Suppressor macrophage treated with lipopolysaccharide for 4 hours (primary cell): Measurements from ENCODE around the gene CHURC1.
"Not testable (repeated sequence)": the region's sequence is repeated elsewhere in the genome, so short reads cannot be mapped to it uniquely, and the experiment has no call there.

Experiments
- DNase-seq: peaks from one replicate; pipeline ENCODE4 v3.0.0-alpha.2; 2020

Gene CHURC1

DNA sequence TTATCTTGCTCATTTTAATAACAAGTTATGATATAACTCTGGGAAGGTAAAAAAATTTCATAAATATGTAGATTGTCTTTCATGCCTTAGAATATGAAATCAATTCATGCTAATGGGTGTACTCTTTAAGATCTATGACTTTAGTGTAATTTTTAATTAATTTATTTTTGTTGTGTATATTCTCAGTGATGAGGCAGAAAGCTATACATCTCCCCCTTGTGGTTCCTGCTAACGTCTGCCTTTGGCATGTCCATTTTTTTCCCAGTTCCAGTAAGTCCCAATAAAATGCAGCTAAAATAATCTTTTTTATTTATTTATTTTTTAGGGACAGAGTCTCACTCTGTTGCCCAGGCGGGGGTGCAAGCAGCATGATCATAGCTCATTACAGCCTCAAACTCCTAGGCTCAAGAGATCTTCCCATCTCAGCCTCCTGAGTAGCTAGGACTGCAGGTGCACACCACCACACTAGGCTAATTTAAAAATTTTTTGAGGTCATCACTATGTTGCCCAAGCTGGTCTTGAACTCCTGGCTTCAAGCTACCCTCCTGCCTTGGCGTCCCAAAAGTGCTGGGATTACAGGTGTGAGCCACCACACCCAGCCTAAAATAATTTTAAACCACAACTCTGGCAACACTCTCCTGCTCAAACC, 3.3 kb upstream of the CHURC1 start:
- DNase-seq, result peak; percentile 28

DNA sequence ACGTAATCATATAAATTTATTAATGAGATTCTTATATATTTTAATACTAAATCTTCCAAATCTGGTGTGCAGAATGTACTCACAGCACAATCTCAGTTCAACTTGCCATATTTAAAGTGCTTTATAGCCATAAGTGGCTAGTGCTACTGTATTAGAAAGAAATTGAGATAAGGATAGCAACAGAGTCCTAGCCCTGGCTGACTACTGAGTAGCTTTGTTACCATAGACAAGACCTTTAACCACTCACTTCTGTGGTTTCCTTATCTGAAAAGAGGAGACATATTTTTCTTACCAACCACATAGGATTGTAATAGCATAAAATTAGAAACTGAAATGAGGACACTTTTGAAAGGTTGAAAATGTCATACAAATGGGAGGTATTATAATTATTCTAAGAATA, 2.0 kb upstream of the CHURC1 start:
- DNase-seq, result no peak

DNA sequence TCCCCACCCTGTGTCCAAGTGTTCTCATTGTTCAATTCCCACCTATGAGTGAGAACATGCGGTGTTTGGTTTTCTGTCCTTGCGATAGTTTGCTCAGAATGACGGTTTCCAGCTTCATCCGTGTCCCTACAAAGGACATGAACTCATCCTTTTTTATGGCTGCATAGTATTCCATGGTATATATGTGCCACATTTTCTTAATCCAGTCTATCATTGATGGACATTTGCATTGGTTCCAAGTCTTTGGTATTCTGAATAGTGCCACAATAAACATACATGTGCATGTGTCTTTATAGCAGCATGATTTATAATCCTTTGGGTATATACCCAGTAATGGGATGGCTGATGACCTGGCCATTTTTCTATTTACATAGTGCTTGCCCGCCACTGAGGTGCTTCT, 778 bp upstream of the CHURC1 start:
- DNase-seq, result not testable (repeated sequence)

DNA sequence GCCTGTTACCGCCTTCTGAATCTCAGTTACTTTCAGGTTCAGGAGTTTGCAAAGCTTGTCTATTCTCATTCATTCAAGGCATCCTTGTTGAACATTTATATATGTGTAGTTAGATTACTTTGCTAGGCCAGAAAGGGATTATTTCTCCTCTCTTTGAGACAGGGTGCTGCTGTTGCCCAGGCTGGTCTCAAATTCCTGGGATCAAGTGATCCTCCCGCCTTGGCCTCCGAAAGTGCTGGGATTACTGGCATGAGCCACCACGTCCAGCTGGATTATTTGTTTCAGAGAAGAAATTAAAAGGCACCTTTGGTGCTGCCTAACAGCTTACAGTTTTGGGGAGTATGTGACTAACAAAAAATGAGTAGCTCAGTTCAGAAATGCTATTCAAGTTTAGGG, 772 bp downstream of the CHURC1 start:
- DNase-seq, result no peak

DNA sequence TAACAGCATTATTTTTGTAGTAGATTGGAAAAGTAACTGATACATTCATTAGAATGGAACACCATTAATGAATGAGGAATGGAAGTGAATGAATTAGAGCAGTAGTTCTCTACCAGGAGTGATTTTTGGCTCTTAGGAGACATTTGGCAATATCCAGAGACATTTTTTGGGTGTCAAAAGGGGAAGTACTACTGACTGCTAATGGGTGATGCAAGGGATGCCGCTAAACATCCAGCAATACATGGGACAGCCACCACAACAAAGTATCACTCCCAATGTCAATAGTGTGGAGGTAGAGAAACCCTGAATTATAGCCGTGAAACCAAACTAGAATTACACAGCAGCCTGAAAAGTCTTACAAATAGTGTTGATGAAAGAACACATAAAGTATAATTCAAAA, 1.5 kb downstream of the CHURC1 start:
- peak; percentile 79 for DNase-seq

DNA sequence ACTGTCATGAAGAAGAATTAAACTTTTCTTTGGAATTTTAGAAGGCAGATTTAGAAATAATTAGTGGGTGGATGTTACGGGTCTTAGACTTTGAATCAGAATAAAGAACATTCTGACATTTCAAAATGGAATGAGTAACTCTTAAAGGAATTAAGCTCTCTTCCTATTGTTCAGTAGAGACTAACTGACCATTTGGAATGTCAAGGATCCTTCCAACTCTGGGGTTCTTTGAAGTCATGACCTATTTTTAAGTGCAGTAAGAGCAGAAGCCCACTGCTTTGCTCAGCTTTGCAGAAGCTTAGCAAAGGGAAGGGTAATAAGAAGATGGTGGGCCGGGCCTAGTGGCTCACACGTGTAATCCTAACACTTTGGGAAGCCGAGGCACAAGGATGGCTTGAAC, 4.0 kb downstream of the CHURC1 start:
- DNase-seq, result no peak

DNA sequence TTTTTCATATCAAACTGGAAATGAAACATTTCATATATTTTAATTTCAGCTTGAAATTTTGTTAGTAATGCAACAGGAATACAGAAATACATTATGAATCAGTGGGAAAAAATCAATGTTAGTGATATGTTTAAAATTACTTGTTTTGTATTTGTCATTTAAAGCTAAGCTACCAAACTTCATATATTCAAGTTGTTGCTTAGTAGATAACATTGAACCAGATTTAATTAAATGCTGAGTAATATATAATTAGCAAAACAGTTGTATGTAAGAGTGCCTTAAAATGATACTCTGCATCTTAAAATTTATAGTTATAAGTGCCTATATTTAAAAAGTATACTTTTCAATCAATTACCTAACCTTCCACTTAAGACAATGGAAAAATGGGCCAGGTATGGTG, 5.0 kb downstream of the CHURC1 start:
- no peak for DNase-seq

DNA sequence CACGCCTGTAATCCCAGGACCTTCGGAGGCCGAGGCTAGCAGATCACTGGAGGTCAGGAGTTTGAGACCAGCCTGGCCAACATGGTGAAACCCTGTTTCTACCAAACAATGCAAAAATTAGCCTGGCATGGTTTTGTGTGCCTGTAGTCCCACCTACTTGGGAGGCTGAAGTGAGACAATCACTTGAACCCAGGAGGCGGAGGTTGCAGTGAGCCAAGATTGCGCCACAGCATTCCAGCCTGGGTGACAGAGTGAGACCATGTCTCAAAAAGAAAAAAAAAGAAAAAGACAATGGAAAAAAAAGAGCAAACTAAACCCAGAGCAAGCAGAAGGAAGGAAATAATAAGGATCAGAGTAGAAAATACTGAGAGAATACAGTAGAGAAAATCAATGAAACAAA, 5.4 kb downstream of the CHURC1 start:
- DNase-seq, result no peak

DNA sequence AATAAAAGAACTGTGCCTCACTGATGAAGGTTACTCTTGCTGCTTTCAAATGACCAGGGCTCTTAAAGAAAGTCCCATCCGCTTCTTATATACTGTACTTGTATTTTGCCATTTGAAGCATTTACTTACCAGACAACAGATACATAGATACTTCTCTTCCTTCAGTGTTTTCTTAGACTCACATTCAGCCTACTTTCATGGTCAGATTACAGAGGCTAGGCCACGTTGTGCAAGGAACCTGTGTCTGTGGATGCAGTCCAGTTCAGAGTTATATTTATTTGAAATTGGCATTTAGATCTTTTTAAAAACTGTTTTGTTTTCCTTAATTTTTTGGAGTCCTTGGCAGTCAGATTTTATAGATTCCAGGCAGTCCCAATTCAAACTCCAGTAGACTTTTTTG, 6.2 kb downstream of the CHURC1 start:
- no peak for DNase-seq

DNA sequence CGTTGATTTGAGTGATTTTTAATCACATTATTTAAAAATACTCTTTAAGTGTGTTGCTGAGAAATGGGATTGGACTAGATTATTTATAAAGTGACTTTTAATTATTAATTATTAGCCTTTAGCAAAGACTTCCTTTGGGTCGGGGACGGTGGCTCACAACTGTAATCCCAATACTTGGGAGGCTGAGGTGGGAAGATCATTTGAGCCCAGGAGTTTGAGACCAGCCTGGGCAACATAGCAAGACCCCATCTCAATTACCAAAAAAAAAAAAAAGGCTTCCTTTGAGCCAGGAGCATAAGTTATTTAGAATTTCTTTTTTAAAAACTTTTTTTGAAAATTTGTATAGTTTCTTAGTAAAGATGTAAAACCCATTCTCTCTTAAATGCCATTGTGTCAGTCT, 8.8 kb downstream of the CHURC1 start:
- DNase-seq, result no peak

DNA sequence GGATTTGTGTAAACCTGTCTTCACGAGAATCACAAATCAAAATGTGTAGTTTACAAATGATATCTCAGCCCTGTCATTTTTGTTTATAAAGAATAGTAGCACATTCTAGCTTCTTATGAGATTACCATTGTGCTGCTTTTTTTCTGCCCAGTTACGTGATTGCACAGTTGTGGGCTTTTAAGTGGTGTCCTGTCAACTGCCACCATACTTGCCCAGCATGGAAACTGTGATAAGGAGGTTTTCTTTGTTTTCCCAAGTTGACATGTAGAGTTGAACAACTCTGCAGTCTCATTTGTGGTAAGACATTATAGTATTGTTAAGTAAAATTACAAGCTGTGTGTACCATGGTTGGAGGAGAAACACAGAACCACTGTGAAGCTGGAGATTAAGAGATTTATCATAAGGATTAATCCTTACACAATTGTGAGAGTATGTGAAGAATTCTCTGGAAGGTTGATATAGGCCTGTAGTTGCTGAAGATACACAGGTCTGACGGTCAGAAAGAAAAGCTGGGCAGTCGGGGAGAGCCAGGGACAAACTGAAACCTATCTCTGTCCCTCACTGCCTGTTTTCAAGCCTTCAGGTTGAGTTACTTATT, 12.2 kb downstream of the CHURC1 start:
- DNase-seq, result no peak

DNA sequence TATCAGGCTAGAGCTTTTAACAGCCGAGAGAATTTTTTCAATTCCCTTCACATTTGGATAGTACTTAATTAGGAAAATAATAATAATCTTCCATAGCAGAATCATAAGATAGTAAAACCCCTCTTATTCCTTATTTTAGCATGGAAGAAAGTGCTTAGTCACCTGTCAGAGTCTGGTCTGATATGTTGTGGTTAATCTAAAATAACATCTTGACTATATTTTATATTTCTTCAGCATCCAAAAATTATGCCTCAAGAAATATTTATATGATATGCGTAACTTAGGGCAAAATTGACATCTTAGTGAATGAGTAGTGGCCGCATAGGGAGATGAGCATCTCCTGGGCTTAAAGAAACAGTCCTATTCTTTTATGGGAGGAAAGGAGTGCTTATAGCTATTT, 12.8 kb downstream of the CHURC1 start:
- DNase-seq, result no peak

DNA sequence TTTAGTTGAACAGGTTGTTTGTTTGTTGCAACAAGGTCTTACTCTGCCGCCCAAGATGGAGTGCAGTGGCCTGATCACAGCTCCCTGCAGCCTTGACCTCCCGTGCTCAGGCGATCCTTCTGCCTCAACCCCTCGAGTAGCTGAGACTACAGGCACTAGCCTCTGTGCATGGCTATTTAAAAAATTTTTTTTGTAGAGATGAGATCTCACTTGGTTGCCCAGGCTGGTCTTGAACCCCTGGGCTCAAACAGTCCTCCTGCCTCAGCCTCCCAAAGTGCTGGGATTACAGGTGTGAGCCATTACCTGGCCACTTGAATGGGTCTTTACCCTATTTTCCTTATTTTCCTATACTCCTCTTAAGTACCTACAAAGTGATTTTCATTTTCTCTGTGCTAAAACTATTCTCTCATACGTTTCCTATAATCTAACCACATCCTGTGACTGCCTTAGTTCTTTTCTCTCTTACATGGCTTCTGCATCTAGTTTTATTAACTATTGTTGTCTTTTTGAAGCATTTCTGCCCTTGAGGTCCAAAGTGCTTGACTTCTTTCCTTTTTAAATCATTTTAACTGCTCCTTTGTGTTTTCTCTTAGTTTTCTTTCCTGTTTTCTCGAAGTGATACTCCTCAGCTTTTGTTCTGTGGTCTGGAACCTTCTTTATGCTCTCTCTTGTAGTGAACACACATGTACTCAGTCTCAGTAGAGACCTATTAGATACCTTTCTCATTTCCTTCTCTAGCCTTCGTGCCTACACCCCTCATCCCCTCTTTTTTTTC, 14.2 kb downstream of the CHURC1 start:
- DNase-seq, result no peak

DNA sequence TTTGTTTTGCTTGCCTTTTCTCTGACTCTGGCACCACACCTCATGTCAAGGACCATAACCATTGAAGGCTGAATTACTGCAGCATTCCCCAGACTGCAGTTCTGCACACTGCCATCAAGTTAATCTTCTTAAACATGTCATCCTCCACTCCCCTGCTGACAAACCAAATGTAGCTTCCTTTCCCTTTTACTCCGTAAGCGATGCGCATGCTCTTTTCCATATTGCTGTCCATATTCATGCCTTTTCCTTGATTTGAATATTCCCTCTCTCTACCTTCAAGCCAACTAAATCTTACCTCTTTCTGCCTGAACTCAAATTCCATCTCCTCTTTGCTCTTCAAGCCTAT, 14.7 kb downstream of the CHURC1 start:
- no peak for DNase-seq

DNA sequence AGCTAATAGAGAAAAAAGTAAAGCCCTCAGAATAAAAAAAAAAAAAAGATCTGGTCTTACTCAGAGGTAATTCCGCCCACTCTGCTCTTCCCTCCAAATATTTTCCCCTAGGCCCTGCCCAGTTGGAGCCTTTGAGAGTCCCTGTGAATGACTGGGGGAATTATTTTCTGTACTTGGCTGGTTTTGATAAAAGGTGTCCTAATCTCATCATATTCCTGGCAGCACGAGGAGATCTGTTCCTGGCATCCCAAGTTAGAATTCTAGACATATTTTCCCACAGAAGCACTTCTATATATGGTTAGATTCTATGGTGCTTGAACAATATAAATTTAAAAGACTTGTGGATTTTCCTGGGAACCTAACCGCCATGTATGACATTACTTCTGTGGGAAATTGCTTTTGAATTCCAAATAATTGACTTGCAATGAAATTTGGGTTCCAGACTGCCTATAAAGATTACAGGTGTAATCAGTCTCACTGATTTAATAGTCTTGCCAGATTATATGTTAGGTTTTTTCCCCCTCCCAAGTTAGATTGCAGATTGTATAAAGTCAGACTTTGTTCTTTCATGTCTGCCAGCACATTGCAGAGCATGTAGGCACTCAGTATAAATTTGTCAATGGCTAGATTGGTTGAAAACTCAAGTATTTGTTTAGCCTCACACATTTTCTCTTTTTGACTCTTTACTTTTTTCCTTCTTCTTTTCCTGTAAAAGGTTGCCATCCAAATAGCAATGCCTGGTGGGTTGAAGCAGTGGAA, 16.0 kb downstream of the CHURC1 start:
- DNase-seq, result no peak

DNA sequence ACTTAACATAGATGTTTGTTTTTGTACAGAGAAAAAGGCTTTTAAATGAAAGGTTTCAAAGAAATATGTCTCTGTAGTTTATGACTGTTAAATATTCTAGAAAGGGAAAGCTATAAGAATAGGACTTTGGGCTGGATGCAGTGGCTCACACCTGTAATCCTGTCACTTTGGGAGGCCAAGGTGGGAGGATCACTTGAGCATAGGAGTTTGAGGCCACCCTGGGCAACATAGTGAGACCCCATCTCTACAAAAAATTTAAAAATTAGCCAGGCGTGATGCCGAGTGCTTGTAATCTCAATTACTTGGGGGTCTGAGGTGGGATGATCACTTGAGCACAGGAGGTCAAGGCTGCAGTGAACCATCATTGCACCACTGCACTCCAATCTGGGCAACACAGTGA, 16.9 kb downstream of the CHURC1 start:
- no peak for DNase-seq

DNA sequence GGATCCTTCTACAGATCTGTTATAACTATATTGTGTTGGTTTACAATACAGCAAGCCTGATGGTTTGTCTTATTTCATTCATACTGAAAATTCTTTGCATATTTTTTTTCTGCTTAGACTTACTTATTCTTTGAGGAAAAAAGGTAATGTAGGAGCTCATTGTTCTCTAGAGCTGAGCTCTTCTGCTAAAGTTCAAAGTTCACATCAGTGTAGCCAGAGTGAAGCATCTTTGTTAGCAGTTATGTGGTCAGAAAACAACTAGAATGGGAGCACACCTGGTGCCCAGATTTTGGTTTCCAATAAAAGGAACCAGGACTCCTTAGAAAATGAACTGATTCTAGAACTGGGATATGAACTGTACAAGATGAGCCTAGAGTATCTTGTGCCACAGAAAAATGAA, 18.0 kb downstream of the CHURC1 start:
- no peak for DNase-seq

DNA sequence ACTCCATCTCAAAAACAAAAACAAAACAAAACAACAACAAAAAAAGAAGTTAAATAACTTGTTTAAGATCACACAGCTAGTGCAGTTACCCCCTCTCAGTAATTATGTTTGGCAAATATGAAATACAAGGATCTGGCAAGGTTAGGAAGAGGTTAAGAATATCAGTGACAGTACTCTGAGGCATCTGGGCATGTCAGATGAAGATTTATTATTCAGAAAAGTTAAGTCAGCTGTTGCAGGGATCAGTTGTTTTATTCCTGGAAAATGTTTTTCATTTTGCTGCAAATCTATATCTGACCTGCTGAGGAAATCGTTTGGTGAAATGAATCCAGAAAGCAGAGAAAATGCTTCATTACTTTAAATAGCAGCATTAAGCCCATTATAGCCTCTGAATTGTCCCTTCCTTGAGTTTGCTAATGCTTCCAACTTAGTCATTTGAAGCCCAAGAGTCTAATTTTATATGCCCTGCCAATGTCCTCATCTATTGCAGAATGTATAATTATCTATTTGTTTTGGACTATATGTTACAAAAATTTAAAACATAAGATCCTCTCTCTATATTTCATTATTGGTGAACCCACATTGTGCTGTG, 20.2 kb downstream of the CHURC1 start:
- no peak for DNase-seq

DNA sequence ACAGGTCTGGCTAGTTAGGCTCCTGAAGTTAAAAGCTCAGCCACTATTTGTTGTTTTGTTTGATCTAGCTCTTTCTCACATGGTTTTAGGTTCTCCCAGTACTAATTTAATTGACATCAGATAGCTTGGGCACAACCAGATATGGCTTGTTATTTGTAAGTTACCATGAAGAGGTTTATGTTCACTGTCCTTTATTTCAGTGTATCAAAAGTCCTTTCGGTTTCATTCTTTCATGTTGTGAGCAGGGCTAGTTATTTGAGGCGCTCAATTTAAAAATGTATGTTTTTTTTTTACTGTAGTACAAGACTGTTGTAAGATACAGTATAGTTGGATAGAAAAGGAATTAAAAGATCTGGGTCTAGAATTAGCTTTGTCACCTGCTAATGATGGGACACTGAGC, 21.3 kb downstream of the CHURC1 start:
- DNase-seq, result no peak

DNA sequence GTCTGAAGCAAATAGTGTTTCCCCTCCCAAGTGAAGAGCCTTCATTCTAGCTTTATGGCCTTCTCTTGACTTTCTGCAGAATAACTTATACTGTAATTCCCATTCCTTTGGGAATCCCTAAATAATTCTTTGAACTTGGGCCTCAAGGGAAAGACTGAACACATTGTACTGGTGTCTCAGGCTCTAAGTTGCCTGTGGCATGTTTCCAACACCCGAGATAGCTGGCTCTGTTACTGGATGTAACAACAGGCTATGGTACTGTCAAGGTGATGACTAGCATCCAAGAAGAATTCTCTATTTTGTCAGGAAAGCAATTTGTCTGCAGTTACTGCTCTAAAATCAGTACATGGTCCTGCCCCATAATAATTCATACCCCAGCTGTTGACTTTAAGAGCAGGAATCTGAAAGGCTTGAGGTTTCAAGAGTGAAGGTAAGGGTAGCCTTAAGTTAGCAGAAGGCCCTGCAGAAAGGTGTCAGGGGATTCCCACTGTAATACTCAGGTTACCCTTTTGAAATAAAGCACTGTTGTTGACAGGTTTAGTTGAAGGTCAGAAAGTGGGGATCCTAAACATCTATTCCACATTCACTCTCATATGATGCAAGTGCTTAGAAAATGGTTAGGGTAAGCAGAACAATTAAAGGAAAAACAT, 23.0 kb downstream of the CHURC1 start:
- DNase-seq, result no peak

DNA sequence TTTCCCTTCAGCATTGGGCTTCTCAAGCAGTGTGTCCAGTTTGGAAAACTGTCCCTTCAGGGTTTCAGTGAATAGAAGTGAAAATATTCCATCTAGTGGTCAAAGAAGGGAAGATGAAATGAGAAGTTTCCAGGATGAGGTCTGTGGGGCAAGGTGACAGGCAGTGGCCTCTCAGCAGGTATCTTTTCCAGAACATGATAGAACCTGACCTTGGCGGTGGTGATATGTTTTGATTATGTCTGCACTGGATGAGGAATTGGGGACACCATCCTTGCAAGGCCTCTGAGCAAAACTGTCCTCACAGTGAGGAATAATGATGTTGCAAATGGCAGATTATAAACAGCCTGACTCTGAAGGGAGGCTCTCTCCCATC, 23.6 kb downstream of the CHURC1 start:
- DNase-seq, result no peak

DNA sequence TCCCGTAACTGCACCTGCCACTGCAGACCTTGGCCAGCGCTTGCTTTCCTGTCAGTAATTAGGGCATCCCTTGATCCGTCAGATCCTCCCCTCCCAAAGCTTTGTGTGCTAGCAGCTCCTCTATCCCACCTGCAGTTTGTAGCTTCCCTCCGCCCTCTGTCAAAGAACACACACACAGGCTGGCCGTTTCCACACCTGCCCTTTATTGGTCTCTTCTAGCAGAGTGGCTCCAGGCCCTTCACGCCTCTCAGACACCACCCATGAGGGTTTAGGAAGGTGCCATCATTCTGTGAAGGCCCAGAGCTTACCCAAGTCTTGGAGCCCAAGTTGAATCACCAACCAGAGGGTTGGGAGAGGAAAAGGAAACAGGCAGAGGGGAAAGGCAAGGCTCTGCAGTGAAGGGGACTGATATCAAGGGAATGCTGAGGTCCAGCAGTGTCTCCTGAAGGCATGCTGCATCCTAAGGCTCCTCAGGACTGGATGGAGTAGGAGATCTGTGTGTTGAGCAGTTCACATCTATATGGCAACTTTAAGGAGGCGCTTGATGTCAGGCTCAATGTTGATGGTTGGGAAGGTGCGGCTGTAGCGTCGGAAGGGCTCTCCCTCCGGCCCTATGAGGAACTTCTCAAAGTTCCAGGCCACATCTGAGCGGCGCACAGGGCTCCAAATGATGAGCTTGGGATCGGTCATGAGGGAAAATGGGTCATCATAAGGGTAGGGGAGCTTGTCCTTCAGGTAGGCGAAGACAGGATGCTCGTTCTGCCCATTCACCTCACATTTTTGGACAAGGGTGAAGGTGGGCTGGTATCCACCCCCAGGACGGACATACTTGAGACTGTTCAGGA, 24.9 kb downstream of the CHURC1 start:
- no peak for DNase-seq
